ENCODE data around the gene HMCN1. TPM values are rescaled to one million over a fixed set of nuclear protein-coding genes. Genes with fewer than 3 reads are reported as not detected.
"Not testable (repeated sequence)": the region's sequence is repeated elsewhere in the genome, so short reads cannot be mapped to it uniquely, and the experiment has no call there.

HMCN1 gene
- total RNA-seq, 2 donors from 2014 or later, result 1.3 to 3.7 TPM

DNA sequence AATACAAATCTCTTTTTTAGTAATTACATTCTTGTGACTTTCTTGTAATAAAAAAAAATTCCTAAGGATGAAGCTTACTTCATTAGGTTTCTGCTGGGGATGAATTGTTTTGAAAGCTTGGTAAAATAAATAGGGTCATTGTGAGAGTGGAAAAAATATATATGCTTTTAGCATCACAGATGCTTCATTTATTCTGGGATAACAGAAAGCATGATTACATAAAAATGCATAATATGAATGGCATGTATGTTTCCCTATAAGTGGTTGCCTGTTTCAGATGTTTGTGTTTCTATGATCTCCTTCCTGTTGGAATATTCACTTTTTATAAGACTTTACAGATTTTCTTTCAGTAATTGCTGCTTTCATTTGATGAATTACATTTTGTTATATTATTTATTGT lies 42.3 kb downstream of the HMCN1 start:
- intact Hi-C loops (cut with DNase I), result no loop called here

DNA sequence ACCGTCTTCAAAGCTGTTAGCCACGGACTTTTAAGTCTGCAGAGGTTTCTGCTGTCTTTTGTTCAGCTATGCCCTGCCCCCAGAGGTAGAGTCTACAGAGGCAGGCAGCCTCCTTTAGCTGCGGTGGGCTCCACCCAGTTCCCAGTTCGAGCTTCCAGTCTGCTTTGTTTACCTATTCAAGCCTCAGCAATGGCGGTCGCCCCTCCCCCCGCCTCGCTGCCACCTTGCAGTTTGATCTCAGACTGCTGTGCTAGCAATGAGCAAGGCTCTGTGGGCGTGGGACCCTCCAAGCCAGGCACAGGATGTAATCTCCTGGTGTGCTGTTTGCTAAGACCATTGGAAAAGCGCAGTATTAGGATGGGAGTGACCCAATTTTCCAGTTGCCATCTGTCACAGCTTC lies 49.7 kb downstream of the HMCN1 start:
- H3K9ac ChIP-seq (ENCODE audit: low read depth in 2 of 2, low read length in 2 of 2); H3K4me3 ChIP-seq; H3K27ac ChIP-seq; H3K27me3 ChIP-seq; H3K9me3 ChIP-seq; H3K4me1 ChIP-seq; DNase-seq; H3K36me3 ChIP-seq; intact Hi-C loops (cut with DNase I): not testable (repeated sequence)

More for the DNA sequence above, 42.3 kb downstream of the HMCN1 start:
- no peaks in the 10 kb centered on the region for H3K36me3 ChIP-seq
- H3K4me1 ChIP-seq, result no peaks in the 10 kb centered on the region
- TF ChIP-seq, protein P1, sequence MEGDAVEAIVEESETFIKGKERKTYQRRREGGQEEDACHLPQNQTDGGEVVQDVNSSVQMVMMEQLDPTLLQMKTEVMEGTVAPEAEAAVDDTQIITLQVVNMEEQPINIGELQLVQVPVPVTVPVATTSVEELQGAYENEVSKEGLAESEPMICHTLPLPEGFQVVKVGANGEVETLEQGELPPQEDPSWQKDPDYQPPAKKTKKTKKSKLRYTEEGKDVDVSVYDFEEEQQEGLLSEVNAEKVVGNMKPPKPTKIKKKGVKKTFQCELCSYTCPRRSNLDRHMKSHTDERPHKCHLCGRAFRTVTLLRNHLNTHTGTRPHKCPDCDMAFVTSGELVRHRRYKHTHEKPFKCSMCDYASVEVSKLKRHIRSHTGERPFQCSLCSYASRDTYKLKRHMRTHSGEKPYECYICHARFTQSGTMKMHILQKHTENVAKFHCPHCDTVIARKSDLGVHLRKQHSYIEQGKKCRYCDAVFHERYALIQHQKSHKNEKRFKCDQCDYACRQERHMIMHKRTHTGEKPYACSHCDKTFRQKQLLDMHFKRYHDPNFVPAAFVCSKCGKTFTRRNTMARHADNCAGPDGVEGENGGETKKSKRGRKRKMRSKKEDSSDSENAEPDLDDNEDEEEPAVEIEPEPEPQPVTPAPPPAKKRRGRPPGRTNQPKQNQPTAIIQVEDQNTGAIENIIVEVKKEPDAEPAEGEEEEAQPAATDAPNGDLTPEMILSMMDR (IDR thresholded peaks at IDR 0.05), result no peak
- no peak overlapping the region for H3K27ac ChIP-seq
- no peak for DNase-seq
- no peak overlapping the region for H3K9ac ChIP-seq (ENCODE audit: low read depth in 2 of 2, low read length in 2 of 2)
- H3K9me3 ChIP-seq, result no peaks in the 10 kb centered on the region
- H3K27me3 ChIP-seq, result no peaks in the 10 kb centered on the region
- no peak overlapping the region for H3K4me3 ChIP-seq

DNA sequence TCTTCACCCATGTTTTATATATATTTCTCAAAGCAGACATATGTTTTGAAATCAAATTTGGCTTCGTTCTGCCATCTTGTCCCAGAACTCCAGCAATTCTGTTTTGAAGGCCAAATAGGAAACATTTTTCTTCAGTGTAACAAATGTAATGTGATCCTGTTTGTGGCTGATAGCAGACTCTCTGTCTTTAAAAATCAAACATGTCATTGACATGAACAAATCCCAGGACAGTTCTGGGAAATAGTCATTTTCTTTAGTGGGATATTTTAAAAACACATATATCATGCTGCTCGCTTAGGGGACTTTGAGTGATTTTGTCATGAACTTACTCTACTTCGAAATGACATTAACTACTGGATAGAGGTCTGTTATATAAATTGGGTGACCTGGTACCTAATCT lies 51.4 kb downstream of the HMCN1 start:
- DNase-seq, result no peak
- Histone ChIP-seq H3K9ac (ENCODE audit: low read depth in 2 of 2, low read length in 2 of 2) (no peak overlapping the region), H3K4me1 (no peaks in the 10 kb centered on the region), H3K27ac (no peak overlapping the region), H3K27me3 (no peaks in the 10 kb centered on the region), H3K36me3 (no peaks in the 10 kb centered on the region), H3K4me3 (no peak overlapping the region), H3K9me3 (no peaks in the 10 kb centered on the region)
- intact Hi-C loops (cut with DNase I), result no loop called here
- TF ChIP-seq, protein P1 (IDR thresholded peaks at IDR 0.05), result no peak

DNA sequence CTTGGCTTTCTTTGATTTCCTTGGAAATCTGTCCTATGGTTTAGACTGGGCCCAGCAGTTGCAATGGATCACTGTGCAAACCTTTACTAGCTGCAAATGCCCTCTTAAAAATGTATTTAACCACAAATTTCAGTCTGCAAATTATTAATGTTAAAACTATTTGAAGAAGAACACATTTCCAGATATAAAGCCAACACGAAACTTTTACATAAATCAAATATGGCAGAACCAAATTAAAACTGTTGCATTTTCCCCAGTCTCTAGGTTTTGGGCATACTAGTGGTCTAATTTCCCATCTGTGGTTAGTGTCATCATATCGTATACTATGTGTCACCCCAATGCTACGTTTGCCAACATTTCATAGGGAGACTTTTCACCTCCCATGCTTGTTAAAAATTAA lies 52.3 kb downstream of the HMCN1 start:
- TF ChIP-seq, protein P1 (IDR thresholded peaks at IDR 0.05), result no peak
- Histone ChIP-seq H3K27me3 (no peaks in the 10 kb centered on the region), H3K9me3 (no peaks in the 10 kb centered on the region), H3K36me3 (no peaks in the 10 kb centered on the region), H3K4me1 (no peaks in the 10 kb centered on the region), H3K27ac (no peak overlapping the region), H3K9ac (ENCODE audit: low read depth in 2 of 2, low read length in 2 of 2) (no peak overlapping the region), H3K4me3 (no peak overlapping the region)
- no peak for DNase-seq
- intact Hi-C loops (cut with DNase I), result no loop called here

DNA sequence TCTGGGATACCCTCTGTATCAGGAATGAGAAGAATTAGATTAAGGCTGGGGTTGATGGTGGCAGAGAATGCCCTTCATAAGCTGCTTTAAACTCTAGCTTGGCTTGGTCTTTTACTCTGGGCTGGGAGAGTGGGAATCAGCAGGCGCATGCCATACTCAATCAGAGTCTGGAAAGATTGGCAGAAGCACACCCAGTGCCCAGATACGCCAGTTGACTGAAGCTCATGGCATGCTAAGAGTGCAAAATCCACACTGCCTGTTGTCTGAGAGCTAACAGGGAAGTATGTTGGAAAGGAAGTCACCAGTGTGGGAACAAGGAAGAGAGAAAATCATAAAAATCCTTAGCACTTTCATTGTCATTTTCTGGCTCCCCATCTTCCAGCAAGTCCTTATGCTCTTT lies 53.0 kb downstream of the HMCN1 start:
- no peaks in the 10 kb centered on the region for H3K4me1 ChIP-seq
- no peaks in the 10 kb centered on the region for H3K27me3 ChIP-seq
- no peak overlapping the region for H3K4me3 ChIP-seq
- H3K9ac ChIP-seq (ENCODE audit: low read depth in 2 of 2, low read length in 2 of 2), result no peak overlapping the region
- H3K36me3 ChIP-seq, result no peaks in the 10 kb centered on the region
- intact Hi-C loops (cut with DNase I), result no loop called here
- H3K27ac ChIP-seq, result no peak overlapping the region
- peak; percentile 28 for DNase-seq
- H3K9me3 ChIP-seq, result no peaks in the 10 kb centered on the region
- TF ChIP-seq, protein P1 (IDR thresholded peaks at IDR 0.05), result no peak

DNA sequence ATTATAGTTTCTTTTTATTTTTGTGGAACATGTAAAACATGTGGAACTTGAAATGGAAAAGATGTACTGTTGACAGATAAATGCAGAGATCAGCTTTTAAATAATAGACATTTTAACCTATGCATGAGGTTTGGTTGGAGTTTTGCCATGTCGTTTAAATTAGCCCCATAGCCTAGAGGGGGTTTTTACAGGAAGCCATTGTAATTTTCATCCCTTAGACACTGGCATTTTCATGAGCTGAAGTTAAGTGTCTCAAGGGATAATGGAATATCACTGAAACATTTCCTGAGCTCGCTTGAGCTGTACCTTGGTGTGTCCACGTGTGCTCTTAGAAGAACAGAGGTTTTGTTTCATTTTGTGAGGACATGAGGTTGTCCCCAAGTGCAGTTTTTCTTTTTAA lies 54.2 kb downstream of the HMCN1 start:
- Histone ChIP-seq H3K4me3 (no peak overlapping the region), H3K27me3 (no peaks in the 10 kb centered on the region), H3K27ac (no peak overlapping the region), H3K9ac (ENCODE audit: low read depth in 2 of 2, low read length in 2 of 2) (no peak overlapping the region), H3K9me3 (no peaks in the 10 kb centered on the region), H3K36me3 (no peaks in the 10 kb centered on the region), H3K4me1 (no peaks in the 10 kb centered on the region)
- no peak for DNase-seq
- intact Hi-C loops (cut with DNase I), result no loop called here
- TF ChIP-seq, protein P1 (IDR thresholded peaks at IDR 0.05), result no peak

Data from colonic mucosa (tissue), 4 donors.